Astrocyte (in vitro differentiated cells and primary cell): Measurements from ENCODE around the gene POU3F1. TPM values are rescaled to one million over a fixed set of nuclear protein-coding genes. Genes with fewer than 3 reads are reported as not detected.

Experiments used
- DNase-seq: peaks from one replicate; pipeline ENCODE4 v3.0.0-alpha.2; 2010; ENCODE audit warnings: low read depth
- FAIRE-seq: peaks from 2 replicates; lab custom pipeline; 2011; peaks lifted over from hg19 to GRCh38; lab: Jason Lieb, UNC
- H2AFZ ChIP-seq: 2 replicates; pipeline ENCODE4 v1.6.0; 2012; ENCODE audit warnings: low read depth, low read length, inconsistent platforms
- H3K27ac ChIP-seq: 2 replicates; pipeline ENCODE4 v1.5.1; 2011; ENCODE audit warnings: low read depth, low read length, inconsistent platforms
- H3K27me3 ChIP-seq: 2 replicates; pipeline ENCODE4 v1.6.0; 2011; ENCODE audit warnings: low read length, inconsistent platforms; ENCODE audit not compliant: insufficient read depth
- H3K36me3 ChIP-seq: 2 replicates; pipeline ENCODE4 v1.5.1; 2011; ENCODE audit warnings: low read length, inconsistent platforms; ENCODE audit not compliant: insufficient read depth
- H3K4me1 ChIP-seq: 2 replicates; pipeline ENCODE4 v1.5.1; 2011; ENCODE audit warnings: low read length, inconsistent platforms; ENCODE audit not compliant: insufficient read depth
- H3K4me2 ChIP-seq: 2 replicates; pipeline ENCODE4 v1.6.0; 2012; ENCODE audit warnings: low read length, inconsistent platforms
- H3K4me3 ChIP-seq: 2 replicates; pipeline ENCODE4 v1.5.1; 2011; ENCODE audit warnings: low read depth, mild to moderate bottlenecking, low read length, inconsistent platforms; ENCODE audit not compliant: insufficient read depth
- H3K79me2 ChIP-seq: 2 replicates; pipeline ENCODE4 v1.6.0; 2012; ENCODE audit warnings: mild to moderate bottlenecking, low read length, inconsistent platforms; ENCODE audit not compliant: insufficient read depth
- H3K9ac ChIP-seq: 2 replicates; pipeline ENCODE4 v1.6.0; 2012; ENCODE audit warnings: mild to moderate bottlenecking, low read length, inconsistent platforms
- H3K9me3 ChIP-seq: 2 replicates; pipeline ENCODE4 v1.5.1; 2012; ENCODE audit warnings: low read depth, mild to moderate bottlenecking, low read length, inconsistent platforms; ENCODE audit not compliant: insufficient read depth
- H4K20me1 ChIP-seq: 2 replicates; pipeline ENCODE4 v1.6.0; 2012; ENCODE audit warnings: low read length, inconsistent platforms; ENCODE audit not compliant: insufficient read depth
- H3K27ac Mint-ChIP-seq: one replicate; pipeline ENCODE4 v1.8.0; 2021; ENCODE audit warnings: mild to moderate bottlenecking, mixed read lengths; ENCODE audit not compliant: unreplicated experiment
- H3K27me3 Mint-ChIP-seq: one replicate; pipeline ENCODE4 v1.8.0; 2021; ENCODE audit warnings: low read depth, mixed read lengths; ENCODE audit not compliant: unreplicated experiment
- H3K36me3 Mint-ChIP-seq: one replicate; pipeline ENCODE4 v1.8.0; 2021; ENCODE audit warnings: low read depth, mixed read lengths; ENCODE audit not compliant: unreplicated experiment
- H3K4me1 Mint-ChIP-seq: one replicate; pipeline ENCODE4 v1.8.0; 2021; ENCODE audit warnings: low read depth, mixed read lengths; ENCODE audit not compliant: unreplicated experiment
- H3K4me3 Mint-ChIP-seq: one replicate; pipeline ENCODE4 v1.8.0; 2021; ENCODE audit warnings: mild to moderate bottlenecking, moderate library complexity, mixed read lengths; ENCODE audit not compliant: unreplicated experiment
- H3K9me3 Mint-ChIP-seq: one replicate; pipeline ENCODE4 v1.8.0; 2021; ENCODE audit warnings: mild to moderate bottlenecking, mixed read lengths; ENCODE audit not compliant: unreplicated experiment
- CTCF ChIP-seq: IDR thresholded peaks from 2 replicates; pipeline ENCODE4 v1.5.1; 2011; ENCODE audit warnings: low read depth, mild to moderate bottlenecking, inconsistent platforms, low read length, moderate library complexity; ENCODE audit not compliant: insufficient read depth
- EZH2 ChIP-seq: IDR thresholded peaks from 2 replicates; pipeline ENCODE4 v1.6.1; 2012; ENCODE audit warnings: mild to moderate bottlenecking, low read length, inconsistent platforms; ENCODE audit not compliant: insufficient read depth
- total RNA-seq: library from RNA; stranded (reverse); gene quantifications from 2 replicates; pipeline ENCODE4 v1.2.1, GENCODE V29; 2021

The POU3F1 gene
- total RNA-seq, 1 donor from 2014 or later: 2.3 TPM

GRCh38 chr1:38094711-38095290 lies 48.2 kb upstream of the POU3F1 start:
- no peak overlapping the region for H3K4me3 Mint-ChIP-seq
- H3K4me1 ChIP-seq: no peaks in the 10 kb centered on the region
- no peak overlapping the region for H2AFZ ChIP-seq
- TF ChIP-seq EZH2 (no peak), CTCF (no peak)
- H3K4me3 ChIP-seq: no peak overlapping the region
- no peaks in the 10 kb centered on the region for H3K9me3 Mint-ChIP-seq
- H3K79me2 ChIP-seq: no peaks in the 10 kb centered on the region
- no peaks in the 10 kb centered on the region for H3K36me3 ChIP-seq
- H3K27me3 Mint-ChIP-seq: peaks cover 27% of the 10 kb centered on the region
- no peaks in the 10 kb centered on the region for H3K9me3 ChIP-seq
- no peak overlapping the region for H3K4me2 ChIP-seq
- H3K4me1 Mint-ChIP-seq: peaks cover 3% of the 10 kb centered on the region
- H3K27me3 ChIP-seq: peaks cover 4% of the 10 kb centered on the region
- FAIRE-seq (no peak), DNase-seq (no peak)
- no peak overlapping the region for H3K9ac ChIP-seq
- peaks cover 3% of the 10 kb centered on the region for H3K36me3 Mint-ChIP-seq
- H3K27ac ChIP-seq: no peak overlapping the region
- no peaks in the 10 kb centered on the region for H4K20me1 ChIP-seq
- H3K27ac Mint-ChIP-seq: no peak overlapping the region

- H3K9me3 ChIP-seq: no peaks in the 10 kb centered on the region
- H3K9ac ChIP-seq: no peak overlapping the region
- no peak overlapping the region for H3K27ac ChIP-seq
- TF ChIP-seq CTCF (no peak), EZH2 (no peak)
- no peak overlapping the region for H3K4me3 ChIP-seq
- Mint-ChIP-seq H3K27me3 (peaks cover 29% of the 10 kb centered on the region), H3K27ac (no peak overlapping the region), H3K9me3 (no peaks in the 10 kb centered on the region), H3K4me1 (peaks cover 3% of the 10 kb centered on the region), H3K4me3 (no peak overlapping the region), H3K36me3 (peaks cover 3% of the 10 kb centered on the region)
- no peaks in the 10 kb centered on the region for H3K36me3 ChIP-seq
- no peaks in the 10 kb centered on the region for H3K79me2 ChIP-seq
- H3K4me2 ChIP-seq: no peak overlapping the region
- H3K27me3 ChIP-seq: peaks cover 4% of the 10 kb centered on the region
- no peak overlapping the region for H2AFZ ChIP-seq
- peaks cover 3% of the 10 kb centered on the region for H4K20me1 ChIP-seq
- FAIRE-seq: no peak
- no peaks in the 10 kb centered on the region for H3K4me1 ChIP-seq
- no peak for DNase-seq
Observed at GRCh38 chr1:38093569-38094520, 47.3 kb upstream of the POU3F1 start.

- Mint-ChIP-seq H3K4me3 (no peak overlapping the region), H3K9me3 (no peaks in the 10 kb centered on the region)
Observed at GRCh38 chr1:38092256-38092655, 45.7 kb upstream of the POU3F1 start.

More at GRCh38 chr1:38092256-38092655, 45.7 kb upstream of the POU3F1 start:
- H3K4me1 Mint-ChIP-seq: peaks cover 3% of the 10 kb centered on the region
- H3K4me1 ChIP-seq: no peaks in the 10 kb centered on the region
- FAIRE-seq (no peak), DNase-seq (no peak)
- H3K27me3 Mint-ChIP-seq: peaks cover 33% of the 10 kb centered on the region
- no peak overlapping the region for H3K4me3 ChIP-seq
- no peak overlapping the region for H3K27ac Mint-ChIP-seq
- no peak overlapping the region for H3K4me2 ChIP-seq
- H3K36me3 ChIP-seq: no peaks in the 10 kb centered on the region
- H4K20me1 ChIP-seq: peaks cover 3% of the 10 kb centered on the region
- no peak overlapping the region for H3K9ac ChIP-seq
- peaks cover 3% of the 10 kb centered on the region for H3K36me3 Mint-ChIP-seq
- H2AFZ ChIP-seq: no peak overlapping the region
- TF ChIP-seq EZH2 (no peak), CTCF (no peak)
- H3K9me3 ChIP-seq: no peaks in the 10 kb centered on the region
- no peaks in the 10 kb centered on the region for H3K79me2 ChIP-seq
- no peak overlapping the region for H3K27ac ChIP-seq
- peaks cover 4% of the 10 kb centered on the region for H3K27me3 ChIP-seq
